Amygdala (tissue), 56 donors: ENCODE measurements around the gene ZNF366.

Experiments
- DNase-seq, 56 donors: peaks; one replicate each; lab custom pipeline; 2025; lab: John Stamatoyannopoulos, UW

ZNF366 gene

DNA sequence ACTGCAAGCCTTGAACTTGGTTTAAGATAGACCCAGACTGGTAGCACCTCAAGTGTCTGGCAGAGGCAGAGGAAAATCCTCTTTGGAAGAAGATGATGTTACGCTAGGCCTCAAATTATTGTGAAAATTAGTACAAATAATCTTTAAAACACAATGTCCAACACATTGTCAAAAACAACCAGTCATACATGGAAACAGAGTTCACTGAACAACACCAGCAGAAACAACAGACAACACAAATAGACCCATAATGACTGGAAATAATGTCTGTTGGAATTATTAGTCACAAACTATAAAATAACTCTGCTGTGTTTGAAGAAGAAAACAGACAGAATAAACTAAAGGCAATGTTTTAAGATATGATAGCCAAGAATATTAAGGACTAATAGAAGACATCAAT, 15.4 kb upstream of the ZNF366 start:
- no peak for DNase-seq

- peak in 1 of 56 donors; percentile 5 for DNase-seq
Observed at GRCh38 chr5:72519111-72519510, 11.9 kb upstream of the ZNF366 start.

DNA sequence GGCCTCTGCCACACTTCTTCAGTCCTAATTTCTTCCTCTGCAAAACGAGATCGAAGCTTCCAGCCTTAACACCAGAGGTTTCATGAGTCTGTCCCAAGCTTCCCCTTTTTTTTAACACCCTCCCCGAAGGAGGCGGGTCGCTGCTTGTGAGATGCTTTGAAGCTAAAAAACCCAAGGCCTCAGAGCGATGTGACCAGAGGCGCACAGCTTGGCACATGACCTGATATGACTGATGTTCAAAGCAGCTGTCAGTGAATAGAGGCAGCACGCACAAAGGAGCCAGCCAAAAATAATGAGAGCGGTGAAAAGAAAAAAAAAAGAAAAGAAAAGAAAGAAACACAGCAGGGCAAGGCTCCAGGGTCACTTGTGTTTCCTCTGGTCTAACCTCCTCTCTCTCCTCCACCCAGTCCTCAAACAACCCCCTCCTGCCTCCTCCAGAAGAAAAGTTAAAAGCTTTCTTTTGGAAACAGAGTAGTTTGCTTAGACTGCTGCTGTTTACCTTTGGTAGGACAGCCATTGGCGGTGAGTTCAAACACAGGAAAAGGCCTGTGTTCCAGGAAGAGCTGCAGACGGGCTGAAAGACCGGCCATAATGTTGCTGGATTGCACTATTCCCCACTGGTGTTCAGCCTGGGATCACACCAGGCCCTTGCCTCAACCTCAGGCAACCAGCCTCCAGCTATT, 10.9 kb upstream of the ZNF366 start:
- DNase-seq, result peak in 4 of 56 donors; percentile 1 to 17 (median 8)

DNA sequence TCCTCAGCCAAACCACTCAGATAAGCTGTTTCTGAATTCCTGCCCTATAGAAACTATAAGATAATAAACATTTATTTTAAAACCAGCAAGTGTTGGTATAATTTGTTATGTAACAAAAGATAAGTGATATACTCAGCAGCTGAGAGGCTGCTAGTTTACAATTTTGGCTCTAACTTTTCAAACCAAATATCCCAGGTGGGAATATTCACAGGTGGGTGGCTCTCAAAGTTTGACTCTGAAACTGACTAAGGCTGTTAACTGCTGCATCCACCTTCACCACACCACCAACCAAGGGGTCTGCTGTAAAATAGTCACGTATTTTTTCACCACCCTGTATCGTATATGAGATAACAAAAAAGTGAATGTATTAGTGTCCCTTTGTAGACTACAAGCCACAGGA, 9.7 kb upstream of the ZNF366 start:
- no peak for DNase-seq

GRCh38 chr5:72515211-72515610, 8.0 kb upstream of the ZNF366 start:
- DNase-seq, result no peak

GRCh38 chr5:72512593-72512860, 5.3 kb upstream of the ZNF366 start:
- no peak for DNase-seq

GRCh38 chr5:72511774-72512592, 4.8 kb upstream of the ZNF366 start:
- DNase-seq, result no peak

GRCh38 chr5:72511366-72511765, 4.2 kb upstream of the ZNF366 start:
- DNase-seq, result no peak

- DNase-seq, result peak in 13 of 56 donors; percentile 2 to 40 (median 14)
Observed at GRCh38 chr5:72510610-72511181, 3.5 kb upstream of the ZNF366 start.

- peak in 48 of 56 donors; percentile 3 to 77 (median 40) for DNase-seq
Observed at GRCh38 chr5:72509401-72509800, 2.2 kb upstream of the ZNF366 start.

DNA sequence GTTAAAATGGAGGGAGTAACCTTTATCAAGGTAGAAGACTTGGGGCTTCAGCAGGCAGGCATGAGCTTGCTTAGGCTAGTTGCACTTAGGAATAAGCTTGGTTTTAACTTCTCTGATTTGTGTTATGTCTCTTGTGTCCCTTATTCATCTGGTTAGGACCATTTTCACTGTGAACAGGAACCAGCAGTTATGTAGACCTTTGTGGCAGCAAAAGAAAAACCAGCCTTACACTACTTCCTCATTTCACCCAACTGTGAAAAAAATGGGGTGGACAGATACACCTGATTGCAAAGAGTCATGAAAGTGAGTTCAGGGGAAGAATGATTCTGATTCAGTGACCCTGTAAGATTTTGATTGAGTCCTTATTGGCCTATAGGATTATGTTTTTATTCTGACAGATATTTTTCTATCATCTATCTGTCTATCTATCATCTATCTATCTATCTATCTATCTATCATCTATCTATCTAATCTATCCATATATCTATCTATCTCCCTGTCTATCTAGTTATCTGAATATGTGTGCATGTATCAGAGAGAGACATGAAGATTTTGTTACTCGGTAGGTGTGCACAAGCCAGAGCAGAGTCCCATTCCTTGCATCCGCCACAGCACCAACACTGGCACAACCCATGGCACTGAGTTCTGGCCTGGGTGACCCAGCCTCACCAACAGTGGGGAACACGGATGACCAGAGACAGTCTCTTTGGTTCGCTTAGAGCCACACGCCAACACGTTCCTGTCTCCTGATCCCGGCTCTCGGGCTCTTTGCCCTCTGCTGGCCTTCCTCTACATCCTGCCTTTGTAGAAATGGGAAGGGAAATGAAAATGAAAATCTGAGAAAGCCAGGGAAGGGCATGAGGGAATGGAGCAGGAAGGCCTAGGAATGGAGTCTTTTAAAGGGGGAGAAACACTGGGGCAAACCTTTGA, 1.3 kb upstream of the ZNF366 start:
- DNase-seq, result no peak

DNA sequence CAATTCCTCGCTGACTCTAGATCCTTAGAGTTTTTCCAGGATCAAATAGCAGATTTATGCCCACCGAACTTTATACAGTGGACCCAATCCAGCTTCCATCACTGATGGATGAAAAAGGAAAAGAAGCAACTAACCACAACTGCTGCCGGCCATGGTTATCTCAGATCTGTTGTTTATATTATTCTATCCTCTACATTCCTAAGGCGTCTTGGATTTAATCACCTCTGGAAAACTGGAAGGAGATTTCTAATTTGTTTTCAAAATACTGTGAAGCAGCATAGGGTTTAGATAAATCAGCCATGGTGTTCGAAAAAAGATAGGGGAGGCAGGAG, 663 bp upstream of the ZNF366 start:
- DNase-seq, result no peak

DNA sequence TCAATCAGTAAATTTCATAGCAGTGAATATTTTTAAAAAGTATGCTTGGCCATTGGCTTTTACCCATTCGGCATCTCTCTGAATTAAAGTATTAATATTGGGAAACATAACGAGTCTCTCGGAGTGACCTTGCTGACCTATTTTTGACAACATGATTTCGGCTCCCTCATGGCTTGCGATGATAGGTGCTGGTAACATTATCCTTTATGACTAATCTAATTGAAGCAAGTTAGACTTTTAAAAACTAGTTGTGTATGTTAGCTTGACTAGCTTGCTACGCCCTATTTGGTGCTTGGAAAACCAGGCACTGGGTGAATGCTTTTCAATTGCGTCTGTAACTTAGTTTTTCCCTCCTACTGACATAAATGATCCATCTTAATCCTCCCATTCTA, 1.1 kb downstream of the ZNF366 start:
- no peak for DNase-seq

DNA sequence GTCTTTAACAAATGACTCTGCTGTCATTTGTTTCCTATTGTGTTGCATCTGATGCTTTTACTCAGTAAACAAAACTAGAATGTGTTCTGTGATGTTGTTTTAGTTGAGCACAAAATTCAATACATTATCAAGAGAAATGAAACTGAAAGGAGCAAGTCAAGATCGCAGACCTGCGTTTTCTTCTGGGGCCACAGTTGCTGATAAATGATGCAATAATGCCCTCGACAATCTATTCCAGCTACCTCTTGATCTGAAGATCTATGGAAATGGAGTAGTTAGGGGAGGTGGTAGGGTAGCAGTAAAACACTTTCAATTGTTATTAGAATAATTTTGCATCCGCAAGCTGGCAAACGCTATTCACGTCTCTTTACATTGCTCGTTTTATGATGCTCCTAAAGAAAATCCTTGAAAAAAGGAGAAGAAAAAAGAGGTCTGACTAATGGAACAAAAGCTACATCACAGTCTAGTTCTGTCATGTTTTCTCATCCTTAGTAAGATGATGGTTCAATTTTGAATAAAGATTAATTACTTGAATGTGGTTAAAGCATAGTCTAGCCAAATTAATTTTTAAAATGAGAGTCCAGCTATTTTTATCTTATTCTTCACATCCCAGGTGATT, 1.6 kb downstream of the ZNF366 start:
- no peak for DNase-seq

- DNase-seq, result no peak
Observed at GRCh38 chr5:72505016-72505415, 2.2 kb downstream of the ZNF366 start.

- DNase-seq, result no peak
Observed at GRCh38 chr5:72503888-72504491, 3.2 kb downstream of the ZNF366 start.

DNA sequence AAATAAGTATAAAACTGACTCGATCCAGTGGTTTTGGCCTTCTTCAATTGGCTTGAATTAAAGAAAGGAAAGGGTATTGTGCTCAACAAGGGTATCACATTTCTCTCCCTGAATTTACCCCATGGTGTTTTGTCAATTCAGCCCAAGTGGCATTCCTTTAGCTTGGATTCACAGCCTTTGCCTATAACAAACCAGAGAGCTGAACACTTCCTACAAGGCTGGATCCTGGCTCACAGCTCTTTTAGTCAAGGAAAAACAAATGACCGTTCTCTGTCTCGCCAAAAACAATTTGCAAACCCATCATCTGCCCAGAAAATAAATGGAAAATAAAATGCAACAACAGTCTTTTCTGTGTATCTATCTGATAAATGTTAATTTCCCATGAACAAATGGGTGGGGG, 5.7 kb downstream of the ZNF366 start:
- no peak for DNase-seq

- no peak for DNase-seq
Observed at GRCh38 chr5:72499730-72500129, 7.5 kb downstream of the ZNF366 start.

DNA sequence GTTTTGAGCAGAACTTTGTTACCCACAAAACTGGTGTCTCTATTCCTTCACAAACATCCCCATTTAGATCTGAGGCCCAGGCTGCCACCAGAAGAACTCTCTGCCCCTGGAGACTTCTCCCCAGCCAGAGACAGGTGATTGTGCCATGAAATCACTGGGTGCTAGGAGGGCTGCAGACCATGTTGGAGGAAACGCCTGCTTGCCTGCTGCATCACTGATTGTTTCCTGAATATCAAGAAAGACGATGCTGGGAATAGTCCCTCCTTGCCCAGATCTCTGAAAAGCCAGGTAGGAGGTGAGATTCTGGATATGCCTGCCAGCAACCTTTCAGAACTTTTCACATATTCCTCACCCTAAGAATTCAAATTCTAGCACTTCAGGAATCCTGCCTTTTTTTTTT, 8.1 kb downstream of the ZNF366 start:
- no peak for DNase-seq

- DNase-seq, result no peak
Observed at GRCh38 chr5:72498284-72498683, 8.9 kb downstream of the ZNF366 start.
